GM21619 (cell line): Measurements from ENCODE around the gene RAB3C.

Experiments used
- ATAC-seq: cut with Tn5 transposase; IDR thresholded peaks from one replicate; pipeline ENCODE4 v1.9.1; 2021; ENCODE audit not compliant: unreplicated experiment

Gene RAB3C

GRCh38 chr5:58813855-58814254 is 231.0 kb downstream of the RAB3C start:
- no peak for ATAC-seq

GRCh38 chr5:58816181-58816731 is 233.4 kb downstream of the RAB3C start:
- no peak for ATAC-seq

- no peak for ATAC-seq
Observed at GRCh38 chr5:58818465-58818864, 235.6 kb downstream of the RAB3C start.

- no peak for ATAC-seq
Observed at GRCh38 chr5:58825441-58825840, 242.6 kb downstream of the RAB3C start.

- ATAC-seq = no peak
Observed at GRCh38 chr5:58825899-58826298, 243.0 kb downstream of the RAB3C start.

GRCh38 chr5:58827463-58827862 is 244.6 kb downstream of the RAB3C start:
- ATAC-seq = no peak

GRCh38 chr5:58828258-58828657 is 245.4 kb downstream of the RAB3C start:
- ATAC-seq = no peak

GRCh38 chr5:58834242-58835225 is 251.7 kb downstream of the RAB3C start:
- ATAC-seq = no peak

GRCh38 chr5:58836351-58836750 is 253.5 kb downstream of the RAB3C start:
- no peak for ATAC-seq

GRCh38 chr5:58838729-58839128 is 255.9 kb downstream of the RAB3C start:
- ATAC-seq = no peak

- no peak for ATAC-seq
Observed at GRCh38 chr5:58842852-58843251, 260.0 kb downstream of the RAB3C start.

- no peak for ATAC-seq
Observed at GRCh38 chr5:58844395-58844794, 261.5 kb downstream of the RAB3C start.

GRCh38 chr5:58847041-58847440 is 264.2 kb downstream of the RAB3C start:
- ATAC-seq = no peak

- no peak for ATAC-seq
Observed at GRCh38 chr5:58849223-58849622, 266.3 kb downstream of the RAB3C start.

GRCh38 chr5:58849921-58850667 is 267.2 kb downstream of the RAB3C start:
- peak; percentile 50 for ATAC-seq

- no peak for ATAC-seq
Observed at GRCh38 chr5:58851153-58851552, 268.3 kb downstream of the RAB3C start.

GRCh38 chr5:58851571-58851970 is 268.7 kb downstream of the RAB3C start:
- ATAC-seq = no peak

- ATAC-seq = no peak
Observed at GRCh38 chr5:58852566-58852965, 269.7 kb downstream of the RAB3C start.

GRCh38 chr5:58854441-58854840 is 271.6 kb downstream of the RAB3C start:
- ATAC-seq = no peak

GRCh38 chr5:58855851-58856739 is 273.2 kb downstream of the RAB3C start:
- ATAC-seq = peak; percentile 59

GRCh38 chr5:58857609-58858008 is 274.7 kb downstream of the RAB3C start:
- no peak for ATAC-seq
